ENCODE measurements around the gene RTRAF.

GRCh38 chr14:51988221-51988620 is 1.1 kb upstream of the RTRAF start:
- no peak for TF ChIP-seq POLR2AphosphoS5 (IDR thresholded peaks at IDR 0.05)
- TF ChIP-seq, protein P1, sequence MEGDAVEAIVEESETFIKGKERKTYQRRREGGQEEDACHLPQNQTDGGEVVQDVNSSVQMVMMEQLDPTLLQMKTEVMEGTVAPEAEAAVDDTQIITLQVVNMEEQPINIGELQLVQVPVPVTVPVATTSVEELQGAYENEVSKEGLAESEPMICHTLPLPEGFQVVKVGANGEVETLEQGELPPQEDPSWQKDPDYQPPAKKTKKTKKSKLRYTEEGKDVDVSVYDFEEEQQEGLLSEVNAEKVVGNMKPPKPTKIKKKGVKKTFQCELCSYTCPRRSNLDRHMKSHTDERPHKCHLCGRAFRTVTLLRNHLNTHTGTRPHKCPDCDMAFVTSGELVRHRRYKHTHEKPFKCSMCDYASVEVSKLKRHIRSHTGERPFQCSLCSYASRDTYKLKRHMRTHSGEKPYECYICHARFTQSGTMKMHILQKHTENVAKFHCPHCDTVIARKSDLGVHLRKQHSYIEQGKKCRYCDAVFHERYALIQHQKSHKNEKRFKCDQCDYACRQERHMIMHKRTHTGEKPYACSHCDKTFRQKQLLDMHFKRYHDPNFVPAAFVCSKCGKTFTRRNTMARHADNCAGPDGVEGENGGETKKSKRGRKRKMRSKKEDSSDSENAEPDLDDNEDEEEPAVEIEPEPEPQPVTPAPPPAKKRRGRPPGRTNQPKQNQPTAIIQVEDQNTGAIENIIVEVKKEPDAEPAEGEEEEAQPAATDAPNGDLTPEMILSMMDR (IDR thresholded peaks at IDR 0.05) = no peak
- TF ChIP-seq POLR2A (IDR thresholded peaks at IDR 0.05) = no peak
- TF ChIP-seq EP300 (IDR thresholded peaks at IDR 0.05) = no peak

Measured in upper lobe of left lung (tissue), 4 donors.